Stimulated activated naive CD4-positive, alpha-beta T cell treated with Interleukin-2 at 50 U/mL for 16 hours (primary cell): ENCODE measurements around the gene S100A6.

ENCODE experiments used
- DNase-seq: peaks from one replicate; lab custom pipeline; 2025; lab: John Stamatoyannopoulos, UW

S100A6 gene

GRCh38 chr1:153545067-153546055 is 9.6 kb upstream of the S100A6 start, which contains the start of gene S100A4:
Gene S100A4, minus strand, starts transcription at chr1:153545806. Its CDS starts 1,012 bp downstream, at chr1:153544794.
- peak; percentile 93 for DNase-seq

DNA sequence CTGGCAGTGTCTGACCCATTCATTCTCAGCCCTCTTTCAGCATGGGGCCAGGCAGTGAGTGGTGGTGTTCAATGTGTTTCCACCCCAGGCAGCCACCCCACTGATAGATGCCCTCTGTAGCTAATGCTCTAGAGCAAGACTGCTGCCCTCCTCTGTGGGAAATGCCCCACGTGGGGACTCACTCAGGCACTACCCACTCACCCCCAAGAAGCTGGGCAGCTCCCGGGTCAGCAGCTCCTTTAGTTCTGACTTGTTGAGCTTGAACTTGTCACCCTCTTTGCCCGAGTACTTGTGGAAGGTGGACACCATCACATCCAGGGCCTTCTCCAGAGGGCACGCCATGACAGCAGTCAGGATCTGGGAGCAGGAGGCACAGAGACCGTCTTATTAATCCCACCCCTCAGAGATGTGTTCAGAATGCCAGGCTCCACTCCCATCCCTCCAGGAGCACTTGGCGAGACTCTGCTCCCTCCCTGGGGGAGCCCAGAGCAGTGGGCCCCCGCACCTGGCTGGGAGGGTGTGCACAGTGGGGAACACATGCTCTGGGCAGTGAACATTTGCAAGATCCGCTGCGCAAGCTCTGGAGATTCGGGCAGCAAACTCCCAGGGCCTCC is 8.8 kb upstream of the S100A6 start:
- DNase-seq = no peak

GRCh38 chr1:153543736-153544135 is 7.9 kb upstream of the S100A6 start:
- DNase-seq = no peak

DNA sequence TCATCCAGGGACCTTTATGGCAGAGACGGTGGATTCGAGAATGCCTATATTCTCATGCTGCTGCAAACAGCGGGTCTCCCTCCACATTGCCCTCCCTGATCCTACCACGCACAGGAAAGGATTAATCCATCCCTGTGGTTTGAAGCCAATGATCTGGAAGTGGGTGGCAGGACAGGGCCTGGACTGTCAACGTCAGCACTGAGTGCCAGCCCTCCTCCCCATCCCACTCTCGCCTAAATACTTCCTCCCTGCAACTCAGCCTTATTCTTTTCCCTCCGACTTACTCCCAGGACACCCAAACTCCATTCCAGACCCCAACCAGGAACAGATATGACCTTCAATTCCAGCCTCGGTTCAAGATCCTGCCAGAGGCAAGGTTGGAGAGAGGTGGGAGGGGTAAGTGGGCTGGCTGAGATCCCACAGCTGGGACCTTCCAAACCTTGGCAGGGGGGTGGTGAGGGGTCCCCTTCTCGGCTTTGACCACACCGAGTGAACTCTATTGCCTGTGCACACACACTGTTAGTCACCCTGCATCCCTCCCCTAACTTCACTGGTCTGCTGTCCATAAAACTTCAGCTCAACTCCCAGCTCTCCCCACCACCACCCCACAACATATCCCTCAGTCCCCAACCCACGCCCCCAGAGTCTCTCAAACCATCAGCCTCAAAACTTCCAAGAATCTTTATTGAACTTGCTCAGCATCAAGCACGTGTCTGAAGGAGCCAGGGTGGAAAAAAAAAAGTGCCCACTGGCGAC is 7.3 kb upstream of the S100A6 start:
- no peak for DNase-seq

- DNase-seq = no peak
These were observed 6.1 kb upstream of the S100A6 start for GRCh38 chr1:153541641-153542590.

GRCh38 chr1:153540394-153541361 is 4.9 kb upstream of the S100A6 start, which contains the start of gene S100A5:
Gene S100A5, minus strand, starts transcription at chr1:153540934. Its CDS starts 743 bp downstream, at chr1:153540191.
- peak; percentile 52 for DNase-seq

DNA sequence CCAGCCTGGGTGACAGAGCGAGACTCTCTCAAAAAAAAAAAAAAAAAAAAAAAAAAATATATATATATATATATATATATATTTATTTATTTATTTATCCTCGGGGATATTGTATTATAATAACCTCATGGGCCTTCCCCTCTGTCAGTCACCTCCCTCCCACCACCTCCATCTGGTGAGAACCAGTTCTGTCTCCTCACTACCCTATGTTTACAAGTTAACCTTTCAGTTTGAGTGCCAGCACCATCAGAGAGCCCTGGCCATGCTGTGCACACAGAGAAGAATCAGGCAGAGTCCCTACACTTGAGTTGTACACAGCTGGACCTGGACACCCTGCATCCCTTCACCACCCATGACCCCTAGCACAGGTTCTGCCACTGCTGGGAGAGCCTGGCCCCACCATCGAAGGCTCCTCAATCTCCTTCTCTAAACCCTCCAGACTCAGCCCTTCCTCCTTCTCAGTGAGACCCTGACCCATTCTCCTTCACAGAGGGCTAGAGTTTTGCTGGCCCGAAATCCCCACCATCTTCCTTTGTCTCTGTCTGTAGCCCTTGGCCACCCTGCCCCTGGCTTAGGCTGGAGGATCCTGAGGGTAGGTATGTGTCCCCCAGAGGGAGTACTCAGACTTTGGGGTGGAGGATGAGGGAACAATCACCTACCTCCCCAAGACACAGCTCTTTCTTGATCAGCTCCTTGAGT is 3.8 kb upstream of the S100A6 start:
- DNase-seq = no peak

- DNase-seq = no peak
These were observed 2.6 kb upstream of the S100A6 start for GRCh38 chr1:153538315-153538821.

GRCh38 chr1:153537376-153537730 is 1.6 kb upstream of the S100A6 start:
- no peak for DNase-seq

DNA sequence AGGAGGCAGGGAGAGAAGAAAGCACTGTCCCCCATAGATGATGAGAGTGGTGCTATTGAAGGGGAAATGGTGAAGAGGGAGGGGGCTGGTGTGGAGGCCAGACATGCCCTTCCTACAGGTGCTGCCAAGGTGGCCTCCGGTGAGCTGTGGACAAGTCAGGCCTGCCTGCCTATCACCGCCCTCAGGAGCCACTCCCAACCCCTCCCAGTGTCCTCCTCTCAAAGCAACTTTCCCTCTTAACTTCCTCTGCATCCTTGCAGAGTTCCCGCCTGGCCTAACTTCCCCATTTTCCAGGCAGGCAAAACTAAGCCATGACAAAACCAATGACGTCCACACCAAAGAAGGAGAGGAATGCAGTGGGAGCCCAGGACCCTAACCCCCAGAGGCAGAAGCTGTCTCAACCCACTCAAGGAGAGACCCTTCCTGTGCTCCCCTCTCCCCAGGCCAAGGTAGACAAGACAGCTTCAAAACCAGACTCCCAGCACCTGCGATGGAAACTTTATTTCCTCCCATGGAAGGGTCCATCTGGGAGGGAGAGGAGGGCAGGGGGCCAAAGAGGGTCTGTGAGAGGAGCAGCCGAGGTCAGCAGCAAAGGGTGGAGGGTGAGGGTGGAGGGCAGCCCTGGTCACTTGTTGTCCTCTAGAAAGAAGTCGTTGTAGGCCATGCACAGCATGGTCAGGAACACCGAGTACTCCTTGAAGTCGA is 1.0 kb upstream of the S100A6 start:
- DNase-seq = no peak

DNA sequence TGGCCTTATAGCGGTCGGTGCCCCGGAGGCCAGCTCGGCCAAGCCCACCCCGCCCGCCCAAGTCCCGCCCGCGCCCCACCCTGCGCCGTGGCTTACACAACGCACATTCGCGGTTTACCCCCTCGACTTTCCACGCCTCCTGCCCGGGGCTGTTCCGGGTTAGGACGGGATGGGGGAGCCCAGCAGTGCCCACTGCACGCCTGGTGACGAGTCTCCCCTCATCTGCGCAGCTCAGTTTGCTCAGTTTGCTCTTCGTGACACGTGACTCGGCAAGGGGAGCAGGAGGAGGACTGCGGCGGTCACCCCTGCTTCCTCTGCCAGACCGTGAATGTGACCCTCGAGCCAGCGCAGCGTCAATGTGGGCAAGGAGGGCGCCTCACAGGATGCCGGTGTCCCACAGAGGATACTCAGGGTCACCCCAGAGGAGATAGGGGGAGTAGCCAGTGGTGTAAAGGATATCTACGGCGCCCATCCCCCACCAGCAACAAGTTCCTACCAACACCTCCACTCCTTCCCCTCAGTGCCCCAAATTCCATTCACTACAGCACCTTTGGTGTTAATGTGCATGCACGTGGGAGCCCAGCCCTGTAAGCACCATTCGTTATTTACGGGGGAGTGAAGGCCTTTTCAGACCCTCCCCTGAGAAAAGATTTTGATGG is 350 bp upstream of the S100A6 start:
- DNase-seq = peak; percentile 81

DNA sequence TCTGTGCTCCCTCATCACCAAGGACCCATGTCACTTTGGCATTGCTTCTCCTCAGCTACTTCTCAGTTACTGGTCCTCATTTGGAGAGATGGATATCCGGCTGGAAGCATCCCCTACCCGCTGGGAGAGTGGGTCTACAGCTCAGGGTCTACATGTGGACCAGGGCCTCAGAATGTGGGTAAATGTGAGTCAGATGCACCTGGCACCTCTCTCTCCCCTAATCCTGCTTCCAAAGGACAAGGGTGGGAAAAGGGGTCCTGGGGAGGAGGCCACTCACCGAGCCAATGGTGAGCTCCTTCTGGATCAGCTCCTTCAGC is 908 bp downstream of the S100A6 start:
- no peak for DNase-seq

DNA sequence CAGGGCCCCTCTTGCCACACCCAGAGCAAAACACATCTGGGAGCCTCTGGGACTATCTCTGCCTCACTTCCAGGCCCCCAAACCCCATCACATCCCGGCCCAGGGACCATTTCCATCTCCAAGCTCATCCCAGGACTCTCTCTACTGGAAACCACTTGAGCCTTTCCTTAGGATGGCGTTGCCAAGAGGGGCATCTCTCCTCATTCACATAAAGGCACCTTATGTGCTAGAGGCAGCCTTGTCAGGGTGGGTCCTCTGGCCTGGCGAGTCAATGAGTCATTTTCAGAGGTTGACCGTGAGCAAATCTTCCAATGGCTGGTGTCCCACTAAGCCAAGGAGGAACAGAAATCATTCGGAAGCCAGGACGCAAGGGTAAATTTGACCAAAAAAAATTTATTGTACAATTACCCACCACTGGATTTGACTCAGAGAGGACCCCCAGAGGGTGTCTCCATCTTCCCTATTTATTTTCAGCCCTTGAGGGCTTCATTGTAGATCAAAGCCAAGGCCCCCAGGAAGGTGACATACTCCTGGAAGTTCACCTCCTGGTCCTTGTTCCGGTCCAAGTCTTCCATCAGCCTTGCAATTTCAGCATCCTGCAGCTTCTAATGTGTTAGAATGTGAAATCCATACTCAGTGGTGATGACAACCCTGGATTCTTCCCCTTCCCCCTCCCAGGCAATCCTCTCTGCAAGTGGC is 1.4 kb downstream of the S100A6 start:
- no peak for DNase-seq

DNA sequence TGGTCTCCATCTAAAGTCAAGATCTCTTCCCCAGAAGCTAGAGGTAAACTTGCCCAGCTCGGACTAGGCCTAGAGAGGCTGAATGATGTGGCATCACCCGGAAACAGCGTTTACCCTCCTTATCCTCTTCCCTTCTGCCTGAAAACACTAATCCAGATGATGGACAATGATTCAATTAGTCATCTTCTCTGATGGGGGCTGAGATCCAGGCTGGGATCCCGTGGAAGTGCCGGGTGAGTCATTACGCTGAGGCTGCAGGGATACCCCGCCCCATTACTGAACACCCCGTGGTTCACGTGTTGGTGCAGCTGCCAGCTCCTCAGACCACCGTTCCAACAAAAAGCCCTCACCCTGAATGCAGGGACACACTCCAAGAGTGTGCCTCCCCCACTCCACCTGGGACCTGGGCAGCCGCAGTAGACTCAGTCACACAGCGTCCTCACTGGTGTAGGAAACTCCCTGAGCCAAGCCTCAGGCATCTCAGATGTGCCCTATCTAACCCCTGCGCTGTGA is 2.0 kb downstream of the S100A6 start:
- DNase-seq = no peak

GRCh38 chr1:153532769-153533599 is 2.8 kb downstream of the S100A6 start:
- peak; percentile 70 for DNase-seq

GRCh38 chr1:153532181-153532580 is 3.6 kb downstream of the S100A6 start:
- peak; percentile 26 for DNase-seq
